ENCODE results near the gene NFX1.
"Not testable (repeated sequence)": the region's sequence is repeated elsewhere in the genome, so short reads cannot be mapped to it uniquely, and the experiment has no call there.

GRCh38 chr9:33386998-33387397 is 96.7 kb downstream of the NFX1 start:
- not testable (repeated sequence) for TF ChIP-seq SUZ12 (IDR thresholded peaks at IDR 0.05; ENCODE audit: unreplicated experiment); CTCF (IDR thresholded peaks at IDR 0.05 in 2 of 3, conservative IDR thresholded peaks at IDR 0.05 in 1 of 3; ENCODE audit: control insufficient read depth in 2 of 3, extremely low read depth in 1 of 3, insufficient read depth in 1 of 3, low read depth in 3 of 3, low read length in 3 of 3); SKIL (IDR thresholded peaks at IDR 0.05; ENCODE audit: low read depth, poor library complexity, severe bottlenecking); SUPT20H (IDR thresholded peaks at IDR 0.05; ENCODE audit: borderline replicate concordance, control insufficient read depth, low read depth, low read length); YY1 (IDR thresholded peaks at IDR 0.05; ENCODE audit: low read depth, low read length); ATF2 (IDR thresholded peaks at IDR 0.05; ENCODE audit: low read length); ZNF217 (IDR thresholded peaks at IDR 0.05); USF1 (IDR thresholded peaks at IDR 0.05; ENCODE audit: borderline replicate concordance, extremely low read length, insufficient read depth, low read depth, low read length); MAX (IDR thresholded peaks at IDR 0.05; ENCODE audit: low read depth, low read length); POLR2A (IDR thresholded peaks at IDR 0.05; ENCODE audit: low read depth, low read length); NRF1 (conservative IDR thresholded peaks at IDR 0.05; ENCODE audit: low read depth, low read length)

Measured in GM12878 (cell line).